Measurements from ENCODE around the gene EIF4E1B.
"Not testable (repeated sequence)": the region's sequence is repeated elsewhere in the genome, so short reads cannot be mapped to it uniquely, and the experiment has no call there.

The EIF4E1B gene

GRCh38 chr5:176629853-176630680 lies at the start of gene EIF4E1B, which contains the start of gene SNCB:
Gene EIF4E1B, plus strand, starts transcription at chr5:176630675. Its CDS starts 12,113 bp downstream, at chr5:176642788.
Gene SNCB, minus strand, starts transcription at chr5:176630534. Its CDS starts 880 bp downstream, at chr5:176629654.
- DNase-seq (ENCODE audit: low spot score): no peak

DNA sequence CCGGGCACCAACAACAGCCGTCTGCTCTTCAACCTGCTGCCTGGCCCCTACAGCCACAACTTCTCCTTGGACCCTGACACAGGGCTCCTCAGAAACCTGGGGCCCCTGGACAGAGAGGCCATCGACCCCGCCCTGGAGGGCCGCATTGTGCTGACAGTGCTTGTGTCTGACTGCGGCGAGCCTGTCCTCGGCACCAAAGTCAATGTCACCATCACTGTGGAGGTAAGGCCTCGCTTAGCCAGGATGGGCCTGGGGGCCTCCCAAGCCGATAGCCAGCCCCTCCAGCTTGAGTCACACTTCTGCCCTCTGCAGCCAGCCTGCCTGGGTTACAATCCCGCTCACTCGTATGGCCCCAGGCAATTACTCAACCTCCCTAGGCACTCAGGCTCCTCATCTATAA lies 49.1 kb upstream of the EIF4E1B start:
- DNase-seq (ENCODE audit: low spot score): no peak

DNA sequence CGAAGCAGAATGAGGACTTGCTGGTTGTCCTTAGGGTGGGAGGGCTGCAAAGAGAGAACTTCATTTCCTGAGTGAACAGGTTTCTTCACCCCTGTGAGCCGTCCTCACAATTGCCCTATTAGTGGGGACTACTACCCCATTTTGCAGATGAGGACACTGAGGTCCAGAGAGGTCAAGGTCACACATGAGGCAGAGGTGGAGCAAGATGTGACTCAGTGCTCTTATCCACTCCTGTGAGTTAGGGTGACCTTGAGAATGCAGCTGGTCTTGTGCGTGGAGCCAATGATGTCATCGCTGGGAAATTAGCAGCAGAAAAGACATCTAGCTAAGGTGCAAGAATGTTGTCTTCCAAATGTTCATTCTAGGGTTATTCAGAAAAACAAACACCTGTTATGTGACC lies 47.4 kb upstream of the EIF4E1B start:
- no peak for DNase-seq (ENCODE audit: low spot score)

DNA sequence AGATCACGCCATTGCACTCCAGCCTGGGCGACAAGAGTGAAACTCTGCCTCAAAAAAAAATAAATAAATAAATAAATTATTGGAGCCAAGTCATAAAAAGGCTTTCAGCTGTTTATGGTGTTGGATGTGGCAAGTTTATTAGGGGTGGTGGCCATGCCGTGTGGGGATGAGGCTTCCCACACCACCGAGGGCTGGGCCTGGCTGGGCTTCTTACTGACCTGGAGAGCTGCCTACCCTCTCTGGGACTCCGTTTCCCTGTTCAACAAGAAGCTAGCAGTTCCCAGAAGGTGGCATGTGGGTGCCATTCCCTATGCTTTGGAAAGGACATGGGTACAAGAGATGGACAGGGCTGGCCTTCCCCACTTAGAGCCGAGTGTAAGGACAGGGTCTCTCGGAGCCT lies 43.1 kb upstream of the EIF4E1B start:
- no peak for DNase-seq (ENCODE audit: low spot score)

DNA sequence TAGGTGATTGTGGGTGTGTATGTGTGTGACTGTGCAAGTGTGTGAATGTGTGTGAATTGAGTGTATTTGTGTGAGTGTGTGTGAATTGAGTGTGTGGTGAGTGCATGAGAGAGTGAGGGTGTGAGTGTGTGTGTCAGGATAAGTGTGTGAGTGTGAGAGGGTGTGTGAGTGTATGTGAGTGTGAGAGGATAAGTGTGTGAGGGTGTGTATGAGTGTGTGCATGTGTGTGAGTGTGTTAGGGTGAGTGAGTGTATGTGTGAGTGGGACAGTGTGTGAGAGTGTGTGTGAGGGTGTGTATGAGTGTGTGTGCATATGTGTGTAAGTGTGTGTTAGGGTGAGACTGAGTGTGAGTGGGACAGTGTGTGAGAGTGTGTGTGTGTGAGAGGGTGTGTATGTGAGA lies 42.2 kb upstream of the EIF4E1B start:
- no peak for DNase-seq (ENCODE audit: low spot score)

- no peak for DNase-seq (ENCODE audit: low spot score)
Observed at GRCh38 chr5:176589039-176589769, 41.3 kb upstream of the EIF4E1B start.

GRCh38 chr5:176590035-176590717 lies 40.3 kb upstream of the EIF4E1B start:
- DNase-seq (ENCODE audit: low spot score): no peak

DNA sequence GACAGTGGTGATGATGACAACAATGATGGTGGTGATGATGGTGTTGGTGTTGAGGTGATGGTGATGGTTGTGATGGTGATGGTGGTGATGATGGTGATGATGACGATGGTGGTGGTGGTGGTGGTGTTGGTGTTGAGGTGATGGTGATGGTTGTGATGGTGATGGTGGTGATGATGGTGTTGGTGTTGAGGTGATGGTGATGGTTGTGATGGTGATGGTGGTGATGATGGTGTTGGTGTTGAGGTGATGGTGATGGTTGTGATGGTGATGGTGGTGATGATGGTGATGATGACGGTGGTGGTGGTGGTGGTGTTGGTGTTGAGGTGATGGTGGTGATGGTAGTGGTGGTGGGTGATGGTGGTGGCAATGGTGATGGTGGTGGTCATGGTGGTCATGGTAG lies 38.8 kb upstream of the EIF4E1B start:
- not testable (repeated sequence) for DNase-seq (ENCODE audit: low spot score)

DNA sequence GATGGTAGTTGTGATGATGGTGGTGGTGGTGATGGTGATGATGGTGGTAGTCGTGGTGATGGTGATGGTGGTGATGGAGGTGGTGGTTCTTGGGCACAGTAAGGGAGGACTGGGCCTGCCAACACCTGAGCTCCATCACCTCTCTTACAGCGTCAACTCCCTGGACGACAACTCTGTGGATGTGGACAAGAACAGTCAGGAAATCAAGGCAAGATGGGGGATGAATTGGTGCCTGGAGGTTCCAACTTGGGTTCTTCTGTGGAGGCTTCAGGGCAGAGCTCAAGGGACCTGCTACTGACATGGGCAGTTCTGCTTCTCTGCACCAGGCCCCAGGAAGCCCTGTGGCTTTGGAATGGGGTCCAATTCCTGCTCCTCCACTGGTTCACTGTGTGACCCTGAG lies 37.9 kb upstream of the EIF4E1B start:
- DNase-seq (ENCODE audit: low spot score): no peak

DNA sequence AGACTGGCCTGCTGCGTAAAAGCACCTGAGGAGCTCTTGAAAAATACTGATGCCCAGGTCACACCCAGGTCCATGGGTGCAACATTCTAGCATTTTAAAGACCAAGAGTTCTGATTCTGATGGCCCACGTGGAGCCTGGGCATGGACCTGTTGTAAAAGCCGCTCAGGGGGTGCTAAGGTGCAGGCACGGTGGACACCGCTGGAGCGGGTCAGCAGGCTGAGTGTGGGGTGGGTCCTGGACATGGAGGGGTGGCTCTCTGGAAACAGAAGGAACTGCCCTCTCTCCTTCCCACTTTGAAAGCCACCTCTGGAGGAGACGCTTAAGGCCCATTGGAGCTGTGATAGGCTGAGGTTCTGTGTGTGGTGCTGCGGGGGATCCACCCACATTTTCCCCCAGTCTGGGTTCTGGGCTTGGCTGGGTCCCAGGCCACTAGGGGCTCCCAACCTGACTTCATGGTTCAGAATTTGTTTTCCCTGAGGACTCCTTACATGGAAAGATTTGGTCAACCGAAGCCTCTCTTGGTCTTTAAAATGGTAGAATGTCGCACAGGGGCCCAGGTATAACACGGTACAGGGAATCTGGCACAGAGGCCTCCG lies 37.1 kb upstream of the EIF4E1B start:
- DNase-seq (ENCODE audit: low spot score): no peak

DNA sequence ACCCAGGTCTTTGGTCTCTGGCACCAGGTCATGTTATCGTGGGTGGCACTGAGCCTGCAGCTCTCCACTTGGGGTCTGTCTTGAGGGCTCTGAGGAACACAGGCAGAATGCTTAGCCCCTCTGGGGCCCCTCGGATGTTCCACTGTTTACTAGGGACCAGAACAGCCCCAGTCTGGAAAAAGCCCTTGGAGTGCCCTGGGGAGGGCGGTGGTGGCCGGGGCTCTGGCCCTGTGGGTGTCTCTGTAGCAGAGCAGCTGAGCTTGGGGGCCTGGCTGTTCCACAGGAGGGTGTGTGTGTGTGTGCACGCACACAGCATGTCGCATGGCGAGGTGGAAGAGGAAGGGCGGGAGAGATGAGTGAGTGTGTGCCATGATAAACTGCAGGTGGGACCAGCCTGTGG lies 35.9 kb upstream of the EIF4E1B start:
- no peak for DNase-seq (ENCODE audit: low spot score)

DNA sequence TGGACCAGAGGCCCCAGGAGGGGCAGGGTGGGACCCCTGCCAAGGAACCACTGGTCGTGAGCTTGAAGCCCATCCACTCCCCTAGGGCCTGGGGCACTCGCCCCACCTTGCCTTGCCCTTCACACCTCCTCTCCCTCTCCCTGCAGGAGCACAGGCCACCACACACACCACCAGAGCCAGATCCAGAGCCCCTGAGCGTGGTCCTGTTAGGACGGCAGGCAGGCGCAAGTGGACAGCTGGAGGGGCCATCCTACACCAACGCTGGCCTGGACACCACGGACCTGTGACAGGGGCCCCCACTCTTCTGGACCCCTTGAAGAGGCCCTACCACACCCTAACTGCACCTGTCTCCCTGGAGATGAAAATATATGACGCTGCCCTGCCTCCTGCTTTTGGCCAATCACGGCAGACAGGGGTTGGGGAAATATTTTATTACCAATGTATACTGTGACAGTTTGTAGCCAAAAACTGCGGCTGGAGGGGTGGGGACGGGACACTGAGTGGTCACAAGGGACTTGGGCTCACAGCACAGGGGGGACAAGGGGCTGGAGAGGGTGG lies 35.0 kb upstream of the EIF4E1B start:
- DNase-seq (ENCODE audit: low spot score): no peak

DNA sequence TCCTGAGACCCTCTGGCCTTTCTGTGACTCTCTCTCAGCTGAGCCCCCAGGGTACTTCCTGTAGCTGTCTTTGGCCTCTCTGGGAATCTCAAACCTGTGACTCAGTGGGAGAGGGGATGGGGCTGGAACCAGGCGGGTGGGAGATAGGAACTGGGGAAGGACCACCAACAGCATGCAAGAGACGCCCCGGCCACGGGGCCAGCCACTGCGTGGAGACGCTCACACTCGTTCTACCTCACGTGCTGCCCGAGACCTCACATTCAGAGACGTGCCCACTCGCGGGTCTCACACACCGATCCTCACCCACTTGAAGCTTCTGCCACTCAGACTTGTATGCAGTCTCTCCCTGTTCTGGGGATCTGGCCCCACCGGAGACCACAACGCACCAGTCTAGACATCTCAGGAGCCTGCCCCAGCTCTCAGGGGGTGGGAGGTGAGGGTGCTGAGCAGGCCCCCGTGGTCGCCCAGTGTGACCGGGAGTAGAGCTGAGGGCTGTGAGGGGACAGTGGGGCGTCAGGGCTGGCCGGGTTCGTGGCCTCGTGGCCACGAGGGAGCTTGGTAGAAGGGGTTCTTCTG lies 34.3 kb upstream of the EIF4E1B start:
- DNase-seq (ENCODE audit: low spot score): no peak

DNA sequence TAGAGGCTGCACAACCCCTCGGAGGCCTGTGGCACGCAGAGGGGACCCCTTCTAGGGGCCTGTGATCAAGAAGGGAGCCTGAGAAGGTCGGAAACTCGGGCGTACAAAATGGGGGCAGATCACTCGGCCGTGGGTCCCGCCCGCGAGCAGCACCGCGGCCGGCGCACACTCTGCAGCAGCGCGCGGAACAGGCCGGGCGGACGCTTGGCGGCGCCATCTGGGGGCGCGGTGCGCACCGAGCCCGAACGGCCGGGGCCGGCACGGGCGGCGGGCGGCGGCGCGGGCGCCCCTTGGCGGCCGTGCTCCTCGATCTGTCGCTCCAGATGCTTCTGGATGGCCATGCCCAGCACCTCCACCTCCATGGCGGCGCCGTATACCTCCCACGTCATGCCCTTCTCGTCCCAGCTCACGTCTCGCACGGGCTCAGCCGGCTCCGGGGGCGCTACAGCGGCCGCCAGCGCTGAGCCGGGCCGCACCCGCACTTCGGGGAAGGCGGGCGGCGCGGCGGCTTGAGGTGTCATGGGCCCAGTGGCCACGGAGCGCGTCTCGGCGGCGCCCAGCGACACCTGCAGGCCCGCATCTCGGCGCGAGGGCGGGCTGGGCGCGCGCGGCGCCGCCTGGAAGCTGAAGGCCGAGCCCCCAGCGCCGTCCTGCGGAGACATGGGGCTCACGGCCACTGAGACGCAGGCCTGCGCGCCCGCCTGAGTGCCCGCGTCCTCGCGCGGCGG lies 33.6 kb upstream of the EIF4E1B start:
- DNase-seq (ENCODE audit: low spot score): no peak

- no peak for DNase-seq (ENCODE audit: low spot score)
Observed at GRCh38 chr5:176597417-176598389, 32.8 kb upstream of the EIF4E1B start.

GRCh38 chr5:176599749-176600430 lies 30.6 kb upstream of the EIF4E1B start:
- not testable (repeated sequence) for DNase-seq (ENCODE audit: low spot score)

DNA sequence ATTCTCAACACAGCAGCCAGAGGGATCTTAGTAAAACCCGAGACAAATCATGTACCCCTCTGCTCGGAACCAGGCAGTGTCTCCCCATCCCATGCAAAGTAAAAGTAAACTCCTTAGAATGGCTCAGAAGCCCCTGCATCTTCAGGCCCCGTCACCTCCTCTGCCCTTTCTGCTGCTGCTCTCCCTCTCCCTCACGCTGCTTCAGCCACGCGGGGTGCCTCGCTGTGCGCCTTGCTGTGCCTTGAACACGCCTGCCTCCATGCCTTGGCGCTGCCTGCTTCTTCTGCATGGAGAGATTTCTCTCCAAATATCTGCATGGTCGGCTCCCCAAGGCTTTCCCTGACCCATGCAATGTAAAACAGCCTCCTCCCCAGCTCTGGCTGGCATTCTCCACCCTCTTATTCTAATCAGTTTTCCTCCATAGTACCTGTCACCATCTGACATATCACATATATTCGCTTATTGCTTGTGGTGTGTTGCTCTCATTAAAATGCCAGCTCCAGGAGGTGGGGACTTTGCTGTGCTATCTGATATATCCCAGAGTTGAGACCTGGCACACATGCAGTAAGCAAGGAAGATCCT lies 28.5 kb upstream of the EIF4E1B start:
- DNase-seq (ENCODE audit: low spot score): no peak

GRCh38 chr5:176603091-176603490 lies 27.4 kb upstream of the EIF4E1B start:
- no peak for DNase-seq (ENCODE audit: low spot score)

DNA sequence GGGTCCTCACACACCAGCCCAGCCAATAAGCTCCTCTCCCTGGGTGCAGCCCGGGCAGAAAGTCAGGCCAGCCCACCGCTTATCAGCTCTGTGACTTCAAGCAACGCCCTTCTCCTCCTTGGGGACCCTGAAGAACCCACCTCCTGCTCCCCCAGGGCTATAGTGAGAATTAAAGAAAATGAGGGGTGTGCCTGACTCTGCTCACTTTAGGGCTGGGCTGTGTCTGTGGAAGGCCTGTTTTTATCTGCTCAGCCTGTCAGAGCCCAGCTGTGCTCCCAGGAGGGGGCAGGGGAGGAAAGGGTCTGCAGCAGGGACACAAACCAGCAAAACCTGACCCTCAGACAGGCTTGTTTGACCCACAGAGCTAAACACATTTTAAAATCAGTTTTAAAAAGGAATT lies 24.4 kb upstream of the EIF4E1B start:
- no peak for DNase-seq (ENCODE audit: low spot score)
